Neuronal stem cell (in vitro differentiated cells): Measurements from ENCODE around the gene KRT28.

ENCODE experiments used
- DNase-seq: peaks from one replicate; pipeline ENCODE4 v3.0.0-alpha.2; 2013; ENCODE audit warnings: low spot score
- H2AFZ ChIP-seq: one replicate; pipeline ENCODE4 v1.6.1; 2013; ENCODE audit warnings: mild to moderate bottlenecking, low read length, inconsistent platforms
- H2AK5ac ChIP-seq: 2 replicates; pipeline ENCODE4 v1.6.1; 2013; ENCODE audit warnings: low read depth, mild to moderate bottlenecking, inconsistent platforms, low read length, moderate library complexity, mixed read lengths
- H2BK120ac ChIP-seq: 2 replicates; pipeline ENCODE4 v1.6.1; 2013; ENCODE audit warnings: low read depth, mild to moderate bottlenecking, inconsistent platforms, low read length, moderate library complexity, mixed read lengths
- H2BK12ac ChIP-seq: one replicate; pipeline ENCODE4 v1.6.1; 2013; ENCODE audit warnings: low read length, inconsistent platforms
- H2BK15ac ChIP-seq: 2 replicates; pipeline ENCODE4 v1.6.1; 2013; ENCODE audit warnings: mild to moderate bottlenecking, low read length, inconsistent platforms, mixed read lengths
- H2BK5ac ChIP-seq: one replicate; pipeline ENCODE4 v1.6.1; 2013; ENCODE audit warnings: inconsistent platforms, mild to moderate bottlenecking, low read length, moderate library complexity
- H3K14ac ChIP-seq: one replicate; pipeline ENCODE4 v1.6.1; 2013; ENCODE audit warnings: low read length, inconsistent platforms
- H3K18ac ChIP-seq: 2 replicates; pipeline ENCODE4 v1.6.1; 2013; ENCODE audit warnings: low read length, inconsistent platforms
- H3K23ac ChIP-seq: 2 replicates; pipeline ENCODE4 v1.6.1; 2013; ENCODE audit warnings: low read depth, mild to moderate bottlenecking, mixed read lengths, low read length, inconsistent platforms; ENCODE audit not compliant: poor library complexity
- H3K27ac ChIP-seq: replicated peaks from 3 replicates; pipeline ENCODE4 v1.5.1; 2013; ENCODE audit warnings: low read length, inconsistent platforms
- H3K27me3 ChIP-seq, 3 experiments: 2 replicates each; pipeline ENCODE4 v1.6.1; 2013; ENCODE audit warnings: low read length in 3 of 3, mild to moderate bottlenecking in 2 of 3, inconsistent platforms in 1 of 3, low read depth in 1 of 3, mixed read lengths in 1 of 3, moderate library complexity in 1 of 3; ENCODE audit not compliant: control insufficient read depth in 3 of 3, insufficient read depth in 3 of 3
- H3K36me3 ChIP-seq, 2 donors: replicated peaks in 1 of 2; 2 replicates each; pipeline ENCODE4 v1.6.1; 2013; ENCODE audit warnings: low read length in 2 of 2; ENCODE audit not compliant: control insufficient read depth in 2 of 2, insufficient read depth in 2 of 2
- H3K4ac ChIP-seq: 2 replicates; pipeline ENCODE4 v1.6.1; 2013; ENCODE audit warnings: inconsistent platforms, mild to moderate bottlenecking, low read length, moderate library complexity
- H3K4me1 ChIP-seq, 2 donors: 1 replicate in 1 of 2; 2 replicates in 1 of 2; pipeline ENCODE4 v1.6.1; 2013; ENCODE audit warnings: low read length in 2 of 2, low read depth in 1 of 2; ENCODE audit not compliant: control insufficient read depth in 2 of 2, insufficient read depth in 1 of 2
- H3K4me2 ChIP-seq: one replicate; pipeline ENCODE4 v1.6.1; 2013; ENCODE audit warnings: mild to moderate bottlenecking, low read length, inconsistent platforms; ENCODE audit not compliant: insufficient read depth, poor library complexity, severe bottlenecking
- H3K4me3 ChIP-seq, 2 donors: 2 replicates each; pipeline ENCODE4 v1.5.1; 2013; ENCODE audit warnings: low read length in 2 of 2, mild to moderate bottlenecking in 2 of 2, inconsistent platforms in 1 of 2, moderate library complexity in 1 of 2
- H3K79me1 ChIP-seq: one replicate; pipeline ENCODE4 v1.6.1; 2013; ENCODE audit warnings: low read depth, mild to moderate bottlenecking, inconsistent platforms, low read length, moderate library complexity
- H3K9ac ChIP-seq: one replicate; pipeline ENCODE4 v1.6.1; 2013; ENCODE audit warnings: mild to moderate bottlenecking, low read depth, low read length, inconsistent platforms; ENCODE audit not compliant: poor library complexity
- H3K9me3 ChIP-seq, 2 donors: replicated peaks in 1 of 2; 2 replicates each; pipeline versions ENCODE3 to v1.6.1; 2013; ENCODE audit warnings: low read length in 2 of 2, mild to moderate bottlenecking in 2 of 2, inconsistent platforms in 1 of 2, low read depth in 1 of 2, mixed read lengths in 1 of 2, moderate library complexity in 1 of 2; ENCODE audit not compliant: control insufficient read depth in 2 of 2, insufficient read depth in 1 of 2
- H4K8ac ChIP-seq: one replicate; pipeline ENCODE4 v1.6.1; 2013; ENCODE audit warnings: low read depth, mild to moderate bottlenecking, inconsistent platforms, low read length, moderate library complexity
- H4K91ac ChIP-seq: one replicate; pipeline ENCODE4 v1.6.1; 2013; ENCODE audit warnings: low read length, low read depth, mild to moderate bottlenecking, inconsistent platforms; ENCODE audit not compliant: poor library complexity
- WGBS, 2 donors: extraction: QIAGEN DNeasy Blood & Tissue Kit; methylation state at CpG; one replicate each; pipeline ENCODE4 v1.1.7; 2013; ENCODE audit warnings: missing lambda C conversion rate in 2 of 2, mixed read lengths in 1 of 2; ENCODE audit not compliant: insufficient read length in 2 of 2, insufficient replicate concordance in 1 of 2; ENCODE audit errors: extremely low coverage in 2 of 2; 5-methylcytosine and 5-hydroxymethylcytosine counted together

KRT28 gene

DNA sequence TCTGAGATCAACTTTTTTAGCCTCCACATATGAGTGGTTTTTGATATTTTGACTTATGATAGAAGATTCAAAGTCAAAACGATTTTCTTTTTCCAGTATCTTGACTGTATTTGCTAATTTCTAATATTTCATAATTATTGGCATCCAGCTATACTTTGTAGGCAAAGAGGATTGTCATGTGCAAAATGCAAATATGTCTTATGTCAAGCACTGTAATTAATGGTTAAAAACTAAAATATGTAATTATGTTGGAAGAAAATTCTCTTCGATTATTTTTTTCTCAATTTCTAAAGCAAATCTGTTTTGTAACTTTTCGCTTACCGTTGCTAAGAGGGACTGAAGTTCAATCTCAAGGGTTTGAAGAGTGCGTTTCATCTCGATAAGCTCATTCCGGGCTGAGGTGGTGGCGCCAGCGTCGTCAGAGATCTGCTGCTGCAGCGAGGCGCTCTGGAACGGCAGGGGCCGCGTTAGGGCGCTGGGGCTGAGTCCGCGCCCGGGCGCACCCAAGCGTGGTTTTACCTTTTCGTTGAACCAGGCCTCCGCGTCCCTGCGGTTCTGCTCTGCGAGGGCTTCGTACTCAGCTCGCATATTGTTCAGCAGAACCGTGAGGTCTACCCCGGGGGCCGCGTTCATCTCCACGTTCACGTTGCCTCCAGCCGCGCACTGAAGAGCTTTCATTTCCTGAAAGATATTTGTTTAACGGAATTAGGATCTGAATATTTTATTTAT, 20.4 kb downstream of the KRT28 start:
- Histone ChIP-seq H4K91ac (no peak overlapping the region), H3K36me3 (no peaks in the 10 kb centered on the region), H3K27me3 (peaks cover 0 to 10% (median 2%) of the 10 kb centered on the region in 3 experiments), H3K4me1 (no peaks in the 10 kb centered on the region), H4K8ac (no peak overlapping the region), H3K4me2 (no peak overlapping the region), H3K4ac (no peak overlapping the region), H2BK15ac (no peak overlapping the region), H3K4me3 (no peak overlapping the region), H2AFZ (no peak overlapping the region), H2BK120ac (no peak overlapping the region), H3K9ac (no peak overlapping the region), H2AK5ac (no peak overlapping the region), H3K18ac (no peak overlapping the region), H2BK12ac (no peak overlapping the region), H3K79me1 (no peaks in the 10 kb centered on the region), H3K9me3 (no peaks in the 10 kb centered on the region), H2BK5ac (no peak overlapping the region), H3K14ac (no peak overlapping the region), H3K27ac (no peak overlapping the region), H3K23ac (no peak overlapping the region)
- no peak for DNase-seq
- WGBS, 2 donors, result no CpG with 5 or more reads among the region's 37 CpGs

- H2BK15ac ChIP-seq, result no peak overlapping the region
- H4K8ac ChIP-seq, result no peak overlapping the region
- WGBS, 2 donors, result no CpG with 5 or more reads among the region's 5 CpGs
- H3K23ac ChIP-seq, result no peak overlapping the region
- H2AFZ ChIP-seq, result no peak overlapping the region
- no peak overlapping the region for H3K14ac ChIP-seq
- H3K36me3 ChIP-seq, result no peaks in the 10 kb centered on the region
- H2BK5ac ChIP-seq, result no peak overlapping the region
- H3K27ac ChIP-seq, result no peak overlapping the region
- H3K18ac ChIP-seq, result no peak overlapping the region
- no peaks in the 10 kb centered on the region for H3K4me1 ChIP-seq
- H4K91ac ChIP-seq, result no peak overlapping the region
- no peak overlapping the region for H2AK5ac ChIP-seq
- H3K9me3 ChIP-seq, result no peaks in the 10 kb centered on the region
- no peak for DNase-seq
- no peak overlapping the region for H3K4me2 ChIP-seq
- no peak overlapping the region for H3K4me3 ChIP-seq
- no peaks in the 10 kb centered on the region for H3K79me1 ChIP-seq
- H2BK12ac ChIP-seq, result no peak overlapping the region
- no peak overlapping the region for H3K4ac ChIP-seq
- H3K27me3 ChIP-seq, result peaks cover 0 to 14% (median 2%) of the 10 kb centered on the region in 3 experiments
- H2BK120ac ChIP-seq, result no peak overlapping the region
- no peak overlapping the region for H3K9ac ChIP-seq
Measured at GRCh38 chr17:40778461-40778860, 21.3 kb downstream of the KRT28 start.

GRCh38 chr17:40777971-40778370, 21.8 kb downstream of the KRT28 start:
- Histone ChIP-seq H2BK5ac (no peak overlapping the region), H3K4me1 (no peaks in the 10 kb centered on the region)

GRCh38 chr17:40777459-40777858, 22.3 kb downstream of the KRT28 start:
- no CpG with 5 or more reads among the region's 7 CpGs for WGBS, 2 donors
- H3K36me3 ChIP-seq, result no peaks in the 10 kb centered on the region
- H4K91ac ChIP-seq, result no peak overlapping the region
- H3K4me1 ChIP-seq, result no peaks in the 10 kb centered on the region
- DNase-seq, result no peak
- H3K18ac ChIP-seq, result no peak overlapping the region
- H2BK5ac ChIP-seq, result no peak overlapping the region
- H3K9ac ChIP-seq, result no peak overlapping the region
- no peak overlapping the region for H3K4me2 ChIP-seq
- H3K9me3 ChIP-seq, result no peaks in the 10 kb centered on the region
- no peak overlapping the region for H3K4me3 ChIP-seq
- H3K79me1 ChIP-seq, result no peaks in the 10 kb centered on the region
- H3K4ac ChIP-seq, result no peak overlapping the region
- no peak overlapping the region for H4K8ac ChIP-seq
- no peak overlapping the region for H2BK15ac ChIP-seq
- no peak overlapping the region for H2AK5ac ChIP-seq
- H2BK120ac ChIP-seq, result no peak overlapping the region
- peaks cover 0 to 16% (median 2%) of the 10 kb centered on the region in 3 experiments for H3K27me3 ChIP-seq
- H3K14ac ChIP-seq, result no peak overlapping the region
- no peak overlapping the region for H2AFZ ChIP-seq
- H3K27ac ChIP-seq, result no peak overlapping the region
- no peak overlapping the region for H2BK12ac ChIP-seq
- H3K23ac ChIP-seq, result no peak overlapping the region

More at GRCh38 chr17:40777971-40778370, 21.8 kb downstream of the KRT28 start:
- H3K4ac ChIP-seq, result no peak overlapping the region
- H4K8ac ChIP-seq, result no peak overlapping the region
- no CpG with 5 or more reads among the region's 3 CpGs for WGBS, 2 donors
- H2BK120ac ChIP-seq, result no peak overlapping the region
- no peak overlapping the region for H3K4me3 ChIP-seq
- no peaks in the 10 kb centered on the region for H3K36me3 ChIP-seq
- H3K18ac ChIP-seq, result no peak overlapping the region
- H2AFZ ChIP-seq, result no peak overlapping the region
- H3K9me3 ChIP-seq, result no peaks in the 10 kb centered on the region
- H2BK12ac ChIP-seq, result no peak overlapping the region
- H3K23ac ChIP-seq, result no peak overlapping the region
- no peak overlapping the region for H3K9ac ChIP-seq
- no peak overlapping the region for H3K14ac ChIP-seq
- no peak overlapping the region for H2AK5ac ChIP-seq
- no peak overlapping the region for H3K27ac ChIP-seq
- no peak overlapping the region for H4K91ac ChIP-seq
- no peak overlapping the region for H2BK15ac ChIP-seq
- no peak for DNase-seq
- H3K4me2 ChIP-seq, result no peak overlapping the region
- H3K27me3 ChIP-seq, result peaks cover 0 to 14% (median 2%) of the 10 kb centered on the region in 3 experiments
- H3K79me1 ChIP-seq, result no peaks in the 10 kb centered on the region
